GM21360 (cell line): ENCODE results near the gene CDKN3.

Experiments used
- ATAC-seq: cut with Tn5 transposase; IDR thresholded peaks from one replicate; pipeline ENCODE4 v1.9.1; 2021; ENCODE audit warnings: mild to moderate bottlenecking, moderate library complexity; ENCODE audit not compliant: unreplicated experiment

The CDKN3 gene, protein sequence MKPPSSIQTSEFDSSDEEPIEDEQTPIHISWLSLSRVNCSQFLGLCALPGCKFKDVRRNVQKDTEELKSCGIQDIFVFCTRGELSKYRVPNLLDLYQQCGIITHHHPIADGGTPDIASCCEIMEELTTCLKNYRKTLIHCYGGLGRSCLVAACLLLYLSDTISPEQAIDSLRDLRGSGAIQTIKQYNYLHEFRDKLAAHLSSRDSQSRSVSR

DNA sequence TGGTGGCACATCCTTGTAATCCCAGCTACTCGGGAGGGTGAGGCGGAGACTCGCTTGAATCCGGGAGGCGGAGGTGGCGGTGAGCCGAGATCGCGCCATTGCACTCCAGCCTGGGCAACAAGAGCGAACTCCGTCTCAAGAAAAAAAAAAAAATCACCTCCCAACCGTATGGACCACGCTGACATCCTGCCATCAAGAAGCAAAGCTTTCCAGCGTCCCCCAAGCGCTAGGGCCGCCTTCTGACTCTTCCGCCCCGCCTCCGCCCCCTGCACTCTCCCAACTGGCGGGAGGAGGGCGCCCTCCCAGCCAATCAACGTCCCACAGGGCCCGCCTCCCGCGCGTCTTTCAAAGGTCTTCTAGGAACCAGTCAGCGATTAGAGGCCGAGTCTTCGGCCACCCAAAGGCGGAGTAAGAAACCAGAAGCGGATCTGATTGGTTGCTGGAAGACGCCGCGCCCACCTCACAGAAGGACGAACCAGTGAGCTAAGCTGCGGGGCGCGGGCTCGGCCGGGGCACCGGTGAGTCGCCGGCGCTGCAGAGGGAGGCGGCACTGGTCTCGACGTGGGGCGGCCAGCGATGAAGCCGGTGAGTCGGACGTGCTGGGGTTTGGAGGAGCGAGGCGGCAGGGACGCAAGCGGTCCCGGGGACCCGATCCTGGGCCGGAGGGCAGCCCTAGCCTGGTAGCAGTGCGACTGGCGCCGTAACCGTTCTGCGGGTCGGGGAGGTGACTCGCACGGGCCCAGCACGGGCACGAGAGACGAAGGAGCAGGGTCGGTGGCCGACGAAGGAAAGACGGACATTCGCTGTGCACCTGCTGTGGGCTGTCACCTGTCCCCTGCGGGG lies at the start of gene CDKN3:
Gene CDKN3 (plus strand): TSS at position 515 of the 843 bp plus-strand sequence. CDS start 62 bp downstream, at position 577.
- peak; percentile 96 for ATAC-seq

DNA sequence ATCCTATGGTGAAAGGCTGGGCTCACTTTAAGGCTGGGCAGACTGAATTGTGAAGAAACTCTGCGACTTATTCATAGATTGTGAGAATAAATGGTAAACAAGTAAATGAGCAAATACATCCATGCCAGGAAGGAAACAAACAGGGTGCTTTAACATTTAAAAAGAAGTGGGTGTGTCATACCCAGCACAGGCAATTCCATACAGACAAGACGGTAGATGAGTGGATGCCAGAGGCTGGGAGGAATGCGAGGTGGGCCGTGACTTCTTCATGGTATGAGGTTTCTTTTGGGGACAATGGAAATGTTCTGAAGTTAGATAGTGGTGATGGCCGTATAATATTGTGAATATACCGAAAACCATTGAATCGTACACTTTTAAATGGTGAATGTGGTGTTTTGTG lies 49.8 kb upstream of the CDKN3 start:
- no peak for ATAC-seq

DNA sequence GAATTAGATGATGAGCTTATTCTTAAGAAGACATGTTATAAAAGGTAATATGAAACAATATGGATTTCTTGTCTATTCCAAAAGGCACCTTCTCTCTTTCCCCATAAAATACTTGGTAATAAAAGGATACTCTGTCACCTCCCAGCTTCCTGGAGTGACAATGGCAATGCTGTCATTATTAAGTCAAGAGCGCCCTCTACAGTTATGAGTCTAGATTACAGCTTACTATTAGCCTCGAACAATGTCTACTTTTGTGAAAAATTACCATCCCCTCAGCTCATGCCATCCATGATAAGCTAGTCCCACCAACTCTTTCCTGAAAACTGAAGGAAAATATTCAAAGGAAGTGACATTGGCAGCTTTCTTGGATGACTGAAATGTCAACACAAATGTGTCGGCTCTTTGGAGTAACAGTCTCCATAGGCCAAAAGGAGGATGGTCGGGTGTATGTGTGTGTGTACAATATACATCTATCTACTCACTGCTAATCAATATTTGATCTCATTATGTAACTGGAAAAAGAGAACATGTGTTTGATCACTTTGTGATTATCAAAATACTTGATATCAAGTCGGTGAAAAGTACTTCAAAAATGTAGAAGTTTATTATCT lies 48.7 kb upstream of the CDKN3 start:
- ATAC-seq, result no peak

DNA sequence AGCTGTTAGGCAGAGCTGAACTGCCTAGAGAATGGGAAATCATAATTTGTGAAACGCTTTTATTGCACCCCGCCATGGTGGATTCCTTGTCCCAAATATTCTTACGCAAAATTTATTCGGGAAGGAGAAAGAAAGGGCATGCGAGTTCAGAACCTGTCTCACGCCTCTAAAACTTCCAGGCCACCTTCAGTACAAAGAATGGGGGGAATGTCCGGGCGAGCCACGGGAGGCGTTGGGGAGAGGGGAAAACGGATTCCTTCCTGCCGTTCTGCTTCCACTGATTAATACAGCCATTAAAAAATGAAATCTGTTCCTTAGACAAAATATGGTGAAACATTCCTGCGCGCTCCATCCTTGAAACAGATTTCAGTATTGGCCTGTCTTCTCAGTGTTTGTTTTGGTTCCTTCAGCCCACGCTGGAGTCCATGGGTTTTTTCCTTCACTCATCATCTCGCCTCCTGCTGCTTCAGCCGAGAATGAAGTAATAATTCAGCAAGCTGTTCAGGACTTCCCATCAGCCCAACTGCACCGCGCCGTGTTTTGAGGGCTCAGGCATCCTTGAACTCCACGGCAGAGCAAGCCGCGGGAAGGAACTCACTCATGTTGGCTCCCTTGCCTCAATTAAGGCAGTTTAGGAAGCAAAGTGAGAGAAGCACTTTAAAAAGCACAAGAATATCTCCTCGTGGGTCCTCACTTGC lies 47.7 kb upstream of the CDKN3 start:
- ATAC-seq, result no peak

DNA sequence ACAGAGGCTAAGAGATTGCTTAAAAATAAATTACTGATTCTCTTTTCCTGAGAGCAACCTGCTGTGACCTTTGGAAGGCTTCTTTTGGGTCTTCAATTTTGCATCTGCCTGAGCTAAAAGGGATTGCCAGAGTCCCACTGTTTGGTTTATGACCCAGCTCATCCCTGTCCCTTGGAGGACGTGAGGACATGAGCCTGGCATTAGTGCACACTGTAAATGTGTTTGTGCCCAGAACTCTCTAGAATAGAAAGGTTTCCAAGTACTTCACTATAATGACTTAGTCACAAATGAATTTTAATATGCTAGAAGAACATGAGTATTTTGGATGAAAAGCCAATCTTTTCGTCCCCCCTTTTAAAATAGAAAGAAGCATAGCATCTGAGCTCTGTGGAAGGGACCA lies 47.1 kb upstream of the CDKN3 start:
- no peak for ATAC-seq

DNA sequence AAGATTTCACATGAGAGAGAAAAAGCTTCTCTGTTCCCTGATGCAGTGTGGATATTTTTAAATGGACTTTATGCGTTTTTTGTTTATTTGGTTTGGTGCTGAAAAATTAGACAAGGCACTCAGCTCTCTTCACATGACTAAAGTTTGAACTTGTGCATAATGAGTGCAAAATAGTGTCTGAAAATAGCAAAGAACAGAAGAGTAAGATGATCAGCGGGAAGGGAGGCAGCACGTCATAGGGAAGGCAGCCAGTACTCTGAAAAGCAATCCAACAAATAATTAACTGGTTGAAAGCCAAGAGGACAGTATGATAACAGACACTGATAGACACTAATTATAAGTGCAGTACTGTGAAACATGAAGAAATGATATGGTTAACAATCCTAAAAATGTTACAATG lies 46.6 kb upstream of the CDKN3 start:
- no peak for ATAC-seq

DNA sequence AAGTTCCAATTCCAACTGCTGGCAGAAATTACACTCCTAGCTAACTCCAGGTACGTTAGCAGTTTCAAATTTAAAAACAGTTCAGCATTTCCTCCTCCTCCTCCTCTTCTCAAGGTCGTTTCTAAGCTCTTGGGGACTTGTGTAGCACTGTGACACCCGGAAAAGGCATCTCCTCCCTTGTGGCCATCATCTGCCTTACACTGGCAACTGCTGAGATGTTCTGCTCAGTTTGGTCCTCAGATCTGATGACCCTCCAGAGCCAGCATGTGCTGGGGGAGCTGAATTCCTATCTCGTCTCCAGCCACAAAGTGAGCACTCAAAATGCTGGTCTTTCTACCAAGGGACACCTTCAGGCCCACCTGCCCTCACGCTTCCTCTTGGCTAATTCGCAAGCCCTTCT lies 43.5 kb upstream of the CDKN3 start:
- no peak for ATAC-seq

DNA sequence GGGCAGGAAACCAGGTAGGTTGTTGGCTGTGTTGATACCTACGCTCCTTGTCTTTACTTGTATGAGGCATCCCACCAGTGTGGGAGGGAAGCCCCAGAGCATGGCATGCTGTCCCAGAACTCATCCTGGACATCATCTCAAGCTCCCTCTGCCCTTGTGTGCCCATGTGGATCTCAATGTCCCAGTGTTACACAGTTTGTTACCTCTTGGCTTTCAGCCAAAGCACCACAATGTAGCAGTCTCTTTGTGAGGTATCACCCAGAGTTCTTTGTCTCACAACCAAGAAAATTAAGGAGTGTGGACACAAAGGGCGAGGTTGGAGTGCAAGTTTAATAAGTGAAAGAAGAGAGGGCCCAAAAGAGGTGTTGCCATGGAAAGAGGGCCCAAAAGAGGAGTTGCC lies 43.1 kb upstream of the CDKN3 start:
- no peak for ATAC-seq

DNA sequence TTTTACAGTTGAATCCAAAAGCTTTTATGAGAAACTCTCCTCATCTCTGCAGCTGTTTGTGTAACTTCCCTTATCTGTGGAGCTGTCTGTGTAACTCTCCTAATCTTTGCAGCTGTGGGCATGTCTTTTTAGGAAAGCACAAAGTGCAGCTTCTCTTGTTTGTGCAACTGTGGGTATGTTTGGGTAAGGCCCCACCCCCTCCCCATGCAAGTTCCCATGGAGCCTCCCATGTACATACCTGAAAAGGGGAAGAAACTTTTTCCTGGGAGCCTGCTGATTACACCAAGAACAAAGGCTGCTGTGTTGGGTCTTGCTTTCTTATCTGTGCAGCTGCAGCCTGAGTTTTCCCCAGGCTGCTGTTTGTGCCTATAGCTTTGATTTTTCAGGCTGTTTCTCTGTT lies 42.7 kb upstream of the CDKN3 start:
- no peak for ATAC-seq

DNA sequence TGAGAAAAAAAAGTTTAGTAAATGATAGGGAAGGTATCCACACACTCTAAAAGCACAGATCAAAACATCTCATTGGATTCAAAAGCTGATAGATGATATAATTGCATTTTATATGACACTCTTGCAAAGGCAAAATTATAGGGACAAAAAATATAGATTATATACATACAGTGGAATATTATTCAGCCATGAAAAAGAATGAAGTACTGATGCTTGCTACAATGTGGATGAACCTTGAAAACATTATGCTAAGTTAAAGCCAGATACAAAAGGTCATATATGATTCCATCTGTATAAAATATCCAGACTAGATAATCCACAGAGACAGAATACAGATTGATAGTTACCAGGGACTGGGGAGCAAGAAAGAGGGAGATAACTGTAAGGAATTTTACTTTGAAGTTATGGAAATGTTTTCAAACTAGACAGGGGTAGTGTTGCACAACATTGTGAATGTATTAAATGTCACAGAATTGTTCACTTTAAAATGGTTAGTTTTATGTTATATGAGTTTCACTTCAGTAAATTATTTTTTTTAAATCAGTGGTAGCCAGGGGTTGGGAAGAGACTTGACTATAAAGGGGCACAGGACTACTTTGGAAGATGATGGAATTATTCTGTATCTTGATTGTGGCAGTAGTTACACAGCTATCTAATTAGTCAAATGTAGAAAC lies 41.7 kb upstream of the CDKN3 start:
- no peak for ATAC-seq

DNA sequence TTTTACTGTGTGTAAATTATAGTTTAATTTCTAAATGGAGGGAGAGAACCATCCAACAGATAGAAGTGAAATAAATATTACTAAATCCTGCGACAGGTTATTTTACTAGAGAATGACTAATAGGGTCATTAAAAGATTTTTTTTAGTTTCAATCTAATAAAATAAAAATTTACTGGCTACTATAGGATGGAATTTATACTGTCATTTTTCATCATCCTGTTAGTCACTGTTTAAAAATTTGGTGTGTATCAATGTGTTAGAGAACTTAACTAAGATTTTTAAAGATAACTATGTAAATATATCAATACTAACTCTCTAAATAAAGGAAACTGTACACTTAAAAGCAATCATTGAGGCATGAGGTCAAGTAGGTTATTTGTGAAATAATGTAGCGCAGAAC lies 41.1 kb upstream of the CDKN3 start:
- ATAC-seq, result no peak

DNA sequence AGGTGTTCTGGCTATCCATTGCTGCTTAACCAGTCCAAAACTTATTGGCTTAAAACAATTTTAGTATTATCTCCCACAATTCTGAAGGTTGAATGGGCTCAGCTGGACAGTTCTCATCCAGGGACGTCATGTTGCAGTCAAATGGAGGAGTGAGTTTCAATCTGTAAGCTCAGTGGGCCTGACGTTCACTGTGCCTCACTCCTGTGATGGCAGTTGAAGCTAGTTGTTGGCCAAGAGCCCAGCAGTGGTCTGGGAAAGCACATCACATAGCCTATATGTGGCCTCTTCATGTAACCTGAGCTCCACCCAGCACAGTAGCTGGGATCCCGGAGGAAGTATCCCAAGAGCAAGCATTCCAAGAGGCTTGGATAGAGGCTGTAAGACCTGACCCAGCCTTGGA lies 40.6 kb upstream of the CDKN3 start:
- no peak for ATAC-seq

DNA sequence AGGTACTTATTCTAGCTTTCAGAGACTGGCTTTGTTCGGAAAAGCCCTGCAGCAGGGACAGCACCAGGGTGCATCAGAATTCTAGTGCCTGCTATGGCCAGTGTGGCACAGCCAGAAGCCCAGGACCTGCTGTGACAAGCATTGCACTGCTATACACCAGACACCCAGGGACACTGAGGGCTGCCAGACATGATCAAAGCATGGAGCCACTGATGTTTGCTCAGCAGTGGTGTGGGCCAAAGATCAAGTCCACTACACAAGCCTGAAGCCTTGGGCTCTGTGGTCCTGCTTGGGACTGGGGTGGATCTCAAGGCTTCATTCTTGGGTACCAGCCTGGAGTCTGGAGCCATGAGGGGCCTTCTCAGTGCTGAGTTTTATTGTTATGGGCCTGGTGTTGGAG lies 36.1 kb upstream of the CDKN3 start:
- no peak for ATAC-seq

DNA sequence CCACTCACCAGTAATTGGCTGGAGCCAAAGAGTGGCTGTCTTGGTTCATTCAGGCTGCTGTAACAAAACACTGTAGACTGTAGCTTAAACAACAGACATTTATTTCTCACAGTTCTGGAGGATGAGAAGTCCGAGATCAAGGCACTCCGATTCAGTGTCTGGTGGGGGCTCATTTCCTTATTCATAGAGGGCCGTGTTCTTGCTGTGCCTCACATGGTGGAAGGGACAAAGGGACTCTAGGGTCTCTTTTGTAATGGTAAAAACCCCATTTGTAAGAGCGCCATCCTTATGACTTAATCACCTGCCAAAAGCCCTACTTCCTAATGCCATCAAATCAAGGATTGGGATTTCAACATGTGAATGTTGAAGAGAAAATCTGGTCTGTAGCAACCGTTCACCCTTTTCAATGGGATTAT lies 34.7 kb upstream of the CDKN3 start:
- no peak for ATAC-seq

DNA sequence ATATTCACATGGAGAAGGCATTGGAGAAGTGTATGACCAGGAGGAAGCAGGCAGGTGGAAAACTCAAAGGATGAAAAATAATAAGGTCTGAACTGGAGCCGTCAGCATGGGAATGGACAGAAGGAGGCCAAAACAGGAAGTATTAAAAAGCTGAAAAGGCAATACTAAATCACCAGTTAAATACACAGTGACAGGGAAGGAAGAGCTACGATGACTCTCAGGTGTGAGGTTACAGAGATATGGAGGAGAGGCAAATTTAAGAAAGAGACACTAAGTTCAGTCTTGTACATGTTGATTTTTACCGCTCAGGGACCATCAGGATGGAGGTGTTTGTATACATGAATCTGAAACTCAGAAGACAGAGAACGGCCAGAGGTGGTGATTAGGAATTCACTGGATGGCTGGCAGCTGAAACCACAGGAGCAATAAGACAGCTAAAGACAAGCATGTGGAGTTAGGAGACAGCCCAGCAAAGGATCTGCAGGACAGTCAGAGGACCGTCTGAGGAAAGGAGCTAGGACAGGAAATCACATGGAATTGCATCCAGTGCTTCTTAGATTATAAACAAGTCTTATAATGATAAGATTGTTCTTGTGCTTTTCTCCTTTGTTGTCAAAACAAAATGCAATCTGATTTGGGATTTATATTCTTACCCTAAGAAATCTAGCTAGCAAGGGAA lies 33.9 kb upstream of the CDKN3 start:
- ATAC-seq, result no peak

DNA sequence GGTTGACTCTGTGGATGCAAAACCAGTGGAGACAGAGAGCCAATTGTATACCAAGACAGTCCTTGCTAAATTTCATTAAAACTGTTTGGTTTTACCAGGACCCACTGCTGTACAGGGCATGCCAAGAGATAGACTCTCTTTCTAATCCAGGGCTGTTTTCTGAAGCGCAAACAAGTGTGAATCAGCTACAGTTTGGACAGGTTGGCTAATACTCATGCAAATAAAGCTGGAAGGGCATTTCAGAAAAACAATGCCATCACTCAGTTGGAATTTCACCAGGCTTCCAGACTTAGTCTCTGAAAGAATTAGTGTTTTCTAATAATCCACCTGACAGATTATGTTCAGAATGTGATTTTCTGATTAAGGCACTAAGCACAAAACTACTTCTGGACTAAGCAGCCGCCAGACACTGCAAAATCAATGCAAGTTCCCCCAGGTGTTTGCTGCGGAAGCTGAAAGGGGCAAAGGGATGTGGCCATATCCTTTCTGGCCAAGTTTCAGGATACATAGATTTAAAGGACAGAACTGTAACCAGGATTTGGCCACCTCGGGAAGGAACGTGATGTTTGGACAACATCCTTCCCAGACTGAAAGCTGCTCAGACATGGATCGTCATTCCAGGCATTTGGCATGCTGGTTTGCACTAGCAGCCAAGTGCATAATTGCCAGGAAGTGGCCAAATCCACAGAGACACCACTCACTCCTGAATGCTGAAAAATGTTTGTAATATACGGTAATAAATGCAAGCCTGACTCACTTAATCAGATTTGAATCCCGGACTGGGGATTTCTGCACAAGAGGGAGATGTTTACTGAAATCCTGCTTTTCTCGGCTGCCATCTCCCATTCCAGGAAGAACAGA lies 32.0 kb upstream of the CDKN3 start:
- ATAC-seq, result no peak

DNA sequence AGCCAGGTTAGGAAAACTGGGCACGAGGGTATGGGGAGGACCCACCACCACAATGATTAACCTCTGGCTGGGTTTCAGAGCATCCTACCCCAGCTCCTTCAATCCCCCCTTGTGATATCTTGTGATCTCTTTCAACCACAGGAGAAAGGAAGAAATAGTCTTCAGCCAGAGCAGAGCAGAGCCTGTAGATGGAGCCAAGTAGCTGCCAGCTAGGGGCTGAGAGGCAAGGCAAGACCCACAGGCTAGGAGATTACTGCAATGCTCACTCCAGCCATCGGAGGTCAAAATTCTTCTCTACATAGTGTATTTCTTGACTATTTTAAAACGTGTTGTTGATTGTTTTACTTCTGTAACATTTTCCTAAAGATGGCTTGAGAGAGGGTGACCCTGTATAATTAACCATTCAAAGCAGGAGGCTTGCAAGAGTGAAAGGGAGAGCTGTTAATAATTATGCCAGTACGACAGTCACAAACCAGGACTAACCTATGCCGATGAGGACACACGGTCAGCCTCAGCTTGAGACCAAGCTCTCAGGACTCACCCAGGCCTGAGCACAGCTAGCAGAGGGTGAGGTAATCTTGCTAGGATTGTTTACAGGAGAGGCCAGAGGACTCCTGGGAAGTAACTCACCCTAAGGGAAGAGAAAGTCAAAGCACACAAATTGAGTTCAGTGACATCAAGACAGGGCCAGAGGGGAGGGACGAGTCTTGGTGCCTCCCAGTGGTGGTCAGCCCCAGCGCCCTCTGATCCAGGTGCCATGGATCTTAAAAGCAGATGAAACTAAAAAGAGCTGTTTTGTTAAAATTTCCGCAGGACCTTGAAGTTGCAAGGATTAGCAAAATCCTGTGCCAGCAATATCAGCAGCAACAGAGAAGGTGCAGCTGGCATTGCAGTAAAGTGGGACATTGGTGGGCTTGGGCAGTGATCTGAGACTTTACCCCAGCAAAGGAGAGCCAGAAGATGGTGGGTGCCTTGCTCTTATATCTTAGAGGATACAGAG lies 29.8 kb upstream of the CDKN3 start:
- peak; percentile 64 for ATAC-seq

DNA sequence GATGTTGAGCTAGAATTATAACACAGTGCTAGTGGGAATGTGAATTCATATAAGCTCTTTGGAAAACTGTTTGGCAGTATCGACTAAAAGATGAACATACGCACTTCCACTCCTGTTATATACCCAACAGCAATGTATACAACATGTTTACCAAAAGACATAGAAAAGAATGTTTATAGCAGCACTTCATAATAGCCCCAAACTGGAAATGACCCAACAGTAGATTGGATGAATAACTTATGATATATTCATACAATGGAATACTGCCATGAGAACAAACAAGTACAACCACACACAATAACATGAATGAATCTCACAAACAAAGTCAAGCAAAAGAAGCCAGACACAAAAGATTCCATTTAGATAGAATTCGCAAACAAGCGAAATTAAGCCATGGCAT lies 28.5 kb upstream of the CDKN3 start:
- ATAC-seq, result no peak
